Vagina (tissue), 2 donors: ENCODE results near the gene MUTYH. TPM values are rescaled to one million over a fixed set of nuclear protein-coding genes. Genes with fewer than 3 reads are reported as not detected.

Experiments
- DNase-seq, 2 donors: peaks; one replicate each; pipeline ENCODE4 v3.0.0-alpha.2; 2017; ENCODE audit errors: extremely low spot score in 2 of 2
- H3K27ac ChIP-seq: fragments of 200-600 bp; sonication (generic); one replicate; pipeline ENCODE4 v1.5.1; 2019
- H3K27me3 ChIP-seq: fragments of 200-600 bp; sonication (generic); one replicate; pipeline ENCODE4 v1.5.1; 2019
- H3K36me3 ChIP-seq, 2 donors: fragments of 200-600 bp; sonication (generic); one replicate each; pipeline ENCODE4 v1.5.1; 2017 to 2019
- H3K4me1 ChIP-seq: fragments of 200-600 bp; sonication (generic); one replicate; pipeline ENCODE4 v1.5.1; 2019
- H3K4me3 ChIP-seq, 2 donors: fragments of 200-600 bp; sonication (generic); 1 replicate in 1 of 2; 2 replicates in 1 of 2; pipeline ENCODE4 v1.5.1; 2016 to 2019
- H3K9me3 ChIP-seq: fragments of 200-600 bp; sonication (generic); one replicate; pipeline ENCODE4 v1.5.1; 2019
- CTCF ChIP-seq, 3 experiments: fragments of 450-650 bp in 2 of 3; fragments of 200-600 bp in 1 of 3; sonication (generic) in 1 of 3; IDR thresholded peaks; one replicate each; pipeline ENCODE4 v1.5.1; 2017 to 2019; ENCODE audit warnings: antibody characterized with exemption in 3 of 3, mild to moderate bottlenecking in 2 of 3, moderate library complexity in 2 of 3
- POLR2A ChIP-seq, 2 donors: fragments of 450-650 bp; IDR thresholded peaks; one replicate each; pipeline ENCODE4 v1.6.1; 2017; ENCODE audit warnings: antibody characterized with exemption in 2 of 2, mild to moderate bottlenecking in 2 of 2, moderate library complexity in 2 of 2
- POLR2AphosphoS5 ChIP-seq, 2 donors: sonication (generic); formaldehyde crosslinking; IDR thresholded peaks; one replicate each; pipeline ENCODE4 v1.9.0; 2017; ENCODE audit warnings: antibody characterized with exemption in 2 of 2, mild to moderate bottlenecking in 2 of 2, low read depth in 1 of 2; ENCODE audit not compliant: insufficient read depth in 1 of 2
- intact Hi-C: fragments of 100-400 bp; cut with DNase I; formaldehyde crosslinking; loops from one replicate; pipeline ENCODE4 v1.15.1; 2023
- total RNA-seq: library from RNA; depleted of rRNA; stranded (reverse); fragments of >200 nt; gene quantifications from one replicate; pipeline ENCODE4 v1.2.3, GENCODE V29; 2016

Gene MUTYH
- total RNA-seq, 1 donor from 2014 or later = 27.0 TPM

GRCh38 chr1:45306905-45307304, 33.3 kb downstream of the MUTYH start:
- DNase-seq = no peak
- Histone ChIP-seq H3K27me3 (no peaks in the 10 kb centered on the region), H3K27ac (no peak overlapping the region), H3K36me3 (no peaks in the 10 kb centered on the region), H3K4me3 (no peak overlapping the region), H3K9me3 (no peaks in the 10 kb centered on the region), H3K4me1 (peaks cover 17% of the 10 kb centered on the region)
- no peak for TF ChIP-seq POLR2A (IDR thresholded peaks at IDR 0.05)
- TF ChIP-seq CTCF (IDR thresholded peaks at IDR 0.05) = no peak
- no peak for TF ChIP-seq POLR2AphosphoS5 (IDR thresholded peaks at IDR 0.05; ENCODE audit: insufficient read depth in 1 of 2, low read depth in 1 of 2)
- intact Hi-C loops = loop anchor here (10.0 kb wide), 1 partner anchor 482 kb away; no protein-coding TSS in a partner anchor

GRCh38 chr1:45306319-45306718, 33.9 kb downstream of the MUTYH start:
- peak in 1 of 2 donors; percentile 29 for DNase-seq
- Histone ChIP-seq H3K36me3 (no peaks in the 10 kb centered on the region), H3K4me1 (peaks cover 17% of the 10 kb centered on the region), H3K9me3 (no peaks in the 10 kb centered on the region), H3K27me3 (no peaks in the 10 kb centered on the region), H3K27ac (no peak overlapping the region), H3K4me3 (no peak overlapping the region)
- no peak for TF ChIP-seq POLR2A (IDR thresholded peaks at IDR 0.05)
- no peak for TF ChIP-seq CTCF (IDR thresholded peaks at IDR 0.05)
- no peak for TF ChIP-seq POLR2AphosphoS5 (IDR thresholded peaks at IDR 0.05; ENCODE audit: insufficient read depth in 1 of 2, low read depth in 1 of 2)
- intact Hi-C loops = loop anchor here (10.0 kb wide), 1 partner anchor 482 kb away; no protein-coding TSS in a partner anchor

GRCh38 chr1:45305231-45305630, 35.0 kb downstream of the MUTYH start:
- H3K27ac ChIP-seq = no peak overlapping the region

GRCh38 chr1:45304311-45305081, 35.7 kb downstream of the MUTYH start:
- Histone ChIP-seq H3K9me3 (no peaks in the 10 kb centered on the region), H3K4me1 (peaks cover 17% of the 10 kb centered on the region), H3K27ac (peak overlapping the region; percentile 83), H3K36me3 (no peaks in the 10 kb centered on the region), H3K4me3 (peak overlapping the region; percentile 58 to 79), H3K27me3 (no peaks in the 10 kb centered on the region)
- intact Hi-C loops = loop anchor here (10.0 kb wide), 1 partner anchor 480 kb away; no protein-coding TSS in a partner anchor
- DNase-seq = peak in 1 of 2 donors; percentile 90
- TF ChIP-seq POLR2AphosphoS5 (IDR thresholded peaks at IDR 0.05; ENCODE audit: insufficient read depth in 1 of 2, low read depth in 1 of 2) = no peak
- no peak for TF ChIP-seq CTCF (IDR thresholded peaks at IDR 0.05)
- TF ChIP-seq POLR2A (IDR thresholded peaks at IDR 0.05) = no peak

More at GRCh38 chr1:45305231-45305630, 35.0 kb downstream of the MUTYH start:
- no peak for TF ChIP-seq POLR2A (IDR thresholded peaks at IDR 0.05)
- TF ChIP-seq POLR2AphosphoS5 (IDR thresholded peaks at IDR 0.05; ENCODE audit: insufficient read depth in 1 of 2, low read depth in 1 of 2) = no peak
- TF ChIP-seq CTCF (IDR thresholded peaks at IDR 0.05) = no peak
- H3K36me3 ChIP-seq = no peaks in the 10 kb centered on the region
- intact Hi-C loops = loop anchor here (10.0 kb wide), 1 partner anchor 480 kb away; no protein-coding TSS in a partner anchor
- DNase-seq = peak in 1 of 2 donors; percentile 71
- no peak overlapping the region for H3K4me3 ChIP-seq
- peaks cover 17% of the 10 kb centered on the region for H3K4me1 ChIP-seq
- H3K9me3 ChIP-seq = no peaks in the 10 kb centered on the region
- no peaks in the 10 kb centered on the region for H3K27me3 ChIP-seq
